K562 (cell line): ENCODE measurements around the gene GABRB3. TPM values are rescaled to one million over a fixed set of nuclear protein-coding genes. Genes with fewer than 3 reads are reported as not detected.
A peak's percentile ranks its signal among the peaks of the same experiment; 100 is the strongest.

Experiments used
- CGGBP1 ChIP-seq: fragments of 250-450 bp; sonication (Bioruptor Pico); IDR thresholded peaks from 2 replicates; pipeline ENCODE4 v1.9.0; 2021; ENCODE audit warnings: mild to moderate bottlenecking
- COPS2 ChIP-seq: fragments of 450-650 bp; conservative IDR thresholded peaks from 2 replicates; pipeline ENCODE4 v1.6.1; 2016; ENCODE audit warnings: mild to moderate bottlenecking, moderate library complexity
- PRDM10 ChIP-seq: fragments of 450-650 bp; IDR thresholded peaks from 2 replicates; pipeline ENCODE4 v1.6.1; 2018; ENCODE audit not compliant: partially characterized antibody
- TAF7 ChIP-seq: fragments of 450-650 bp; IDR thresholded peaks from 2 replicates; pipeline ENCODE4 v1.6.1; 2016; ENCODE audit warnings: missing genetic modification characterization, missing compliant biosample characterization
- TEAD4 ChIP-seq, 2 experiments: sonication (generic) in 1 of 2; formaldehyde crosslinking in 1 of 2; IDR thresholded peaks; 2 replicates each; pipeline versions ENCODE4 v1.6.1 to v1.8.0; 2012 to 2022; ENCODE audit warnings: borderline replicate concordance in 1 of 2, inconsistent platforms in 1 of 2, low read length in 1 of 2, mild to moderate bottlenecking in 1 of 2, missing genetic modification reagents in 1 of 2
- TFE3 ChIP-seq: fragments of 450-650 bp; formaldehyde crosslinking; IDR thresholded peaks from 2 replicates; pipeline ENCODE4 v1.4.0; 2020; ENCODE audit warnings: mild to moderate bottlenecking, mixed read lengths
- UBTF ChIP-seq, 2 experiments: IDR thresholded peaks; 2 replicates each; pipeline ENCODE4 v1.6.1; 2012; ENCODE audit warnings: improper control_type of control experiment in 2 of 2, low read depth in 2 of 2, low read length in 2 of 2, borderline replicate concordance in 1 of 2
- polyA plus RNA-seq, 8 experiments: library from polyadenylated mRNA; depleted of rRNA in 4 of 8; stranded (reverse) in 5 of 8; unstranded in 3 of 8; fragments of >200 nt; fragmentation: Nextera tagmentation in 2 of 8; fragmentation: Illumina TruSeq in 1 of 8; extraction: Ambion mirVana in 2 of 8; extraction: Trizol in 1 of 8; gene quantifications; 2 replicates each; pipeline versions ENCODE4 v1.2.1 to v1.2.3, GENCODE V29; 2011 to 2014; ENCODE audit warnings: inconsistent platforms in 1 of 8, missing spikeins in 1 of 8
- total RNA-seq, 7 experiments: library from RNA; depleted of rRNA in 6 of 7; stranded (reverse); fragments of >200 nt in 6 of 7; fragmentation: Illumina TruSeq in 2 of 7; extraction: Trizol in 2 of 7; gene quantifications; 2 replicates each; pipeline versions ENCODE4 v1.2.1 to v1.2.3, GENCODE V29; 2011 to 2021; ENCODE audit warnings: low replicate concordance in 1 of 7

The GABRB3 gene
- total and polyA plus RNA-seq, 9 of the 15 experiments (the other 6 are each of a cell fraction or from before 2014, with no cell fraction given), result 0.09 to 1.4 (median 0.49) TPM

GRCh38 chr15:26628879-26629529, 143.9 kb downstream of the GABRB3 start (continued):
- TF ChIP-seq TAF7 (tag), result peak; percentile 95
- TF ChIP-seq COPS2, result no peak
- TF ChIP-seq PRDM10, result no peak
- 0 out of 4 replicates have a peak, but pooled peaks of 1 of the 2 experiments have one; percentile 41 for TF ChIP-seq UBTF (IDR thresholded peaks at IDR 0.05; ENCODE audit: borderline replicate concordance in 1 of 2, low read depth in 2 of 2, low read length in 2 of 2)
- TF ChIP-seq CGGBP1 (CRISPR knock-in tag), result no peak
- no peak for TF ChIP-seq TFE3 (CRISPR knock-in tag)
- TF ChIP-seq TEAD4 (IDR thresholded peaks at IDR 0.05; ENCODE audit: low read length), result no peak
- TF ChIP-seq TEAD4 (CRISPR knock-in tag; IDR thresholded peaks at IDR 0.05; ENCODE audit: borderline replicate concordance), result no peak
